Medulla oblongata (tissue), 1 donor: ENCODE measurements around the gene LYVE1.

Source experiments
- DNase-seq: peaks from one replicate; pipeline ENCODE4 v3.0.0-alpha.2; 2015; ENCODE audit errors: extremely low spot score

Gene LYVE1

DNA sequence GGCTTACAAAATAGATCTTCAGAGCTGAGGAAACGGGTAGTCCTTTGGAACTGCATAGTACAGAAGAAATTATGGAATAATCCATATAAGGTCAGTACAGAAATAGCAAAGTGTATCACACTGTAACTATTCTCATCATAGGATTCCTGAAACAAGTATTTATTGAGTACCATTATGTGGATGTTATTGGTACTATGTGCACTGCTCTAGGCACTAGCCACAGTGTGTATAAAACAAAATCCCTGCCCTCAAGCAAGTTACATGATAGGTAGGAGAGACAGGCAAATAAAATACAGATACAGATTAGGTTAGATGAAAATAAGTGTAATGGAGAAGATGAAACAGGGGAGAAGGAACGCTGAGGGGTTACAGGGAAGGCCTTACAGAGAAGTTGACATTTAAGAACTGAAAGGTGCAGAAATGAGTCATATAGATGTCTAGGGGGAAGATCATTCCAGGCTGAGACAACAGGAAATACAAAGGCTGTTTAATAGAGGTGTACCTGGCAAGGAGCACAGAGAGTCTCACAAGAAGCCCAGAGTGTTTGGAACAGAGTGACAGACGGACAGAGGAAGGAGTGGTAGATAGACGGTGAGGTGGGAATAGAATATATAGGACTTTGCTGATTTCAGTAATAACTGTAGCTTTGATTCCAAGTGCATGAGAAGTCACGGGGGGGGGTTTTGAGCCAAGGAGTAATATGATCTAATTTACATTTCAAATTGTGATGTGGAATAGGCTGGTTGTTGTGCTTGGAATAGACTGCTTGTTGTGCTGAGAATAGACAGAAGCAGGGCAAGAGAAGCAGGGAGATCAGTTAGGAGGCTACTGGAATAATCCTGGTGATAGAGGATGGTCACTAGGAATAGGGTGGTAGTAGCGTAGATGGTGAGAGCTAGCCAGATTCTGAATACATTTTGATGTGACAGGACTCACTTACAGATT lies 41.2 kb downstream of the LYVE1 start:
- peak; percentile 86 for DNase-seq

DNA sequence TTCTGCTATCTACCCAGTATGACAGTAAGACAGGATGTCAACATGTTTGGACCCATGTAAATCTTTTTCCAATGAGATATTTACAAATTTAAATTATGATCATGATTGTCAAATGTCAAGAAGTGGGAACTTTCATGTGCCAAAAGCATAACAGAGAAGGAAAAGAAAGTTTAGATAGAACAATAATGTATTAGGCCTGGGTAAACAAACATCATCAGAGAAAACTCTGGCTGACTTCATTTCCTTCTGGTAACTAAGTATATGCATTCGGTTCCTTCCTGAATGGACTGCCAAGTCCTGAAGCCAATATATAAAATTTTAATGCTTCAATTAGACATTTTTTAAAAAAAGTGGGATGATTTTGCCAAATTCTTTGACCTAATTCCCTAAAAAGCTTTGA lies 44.0 kb downstream of the LYVE1 start:
- DNase-seq, result no peak

DNA sequence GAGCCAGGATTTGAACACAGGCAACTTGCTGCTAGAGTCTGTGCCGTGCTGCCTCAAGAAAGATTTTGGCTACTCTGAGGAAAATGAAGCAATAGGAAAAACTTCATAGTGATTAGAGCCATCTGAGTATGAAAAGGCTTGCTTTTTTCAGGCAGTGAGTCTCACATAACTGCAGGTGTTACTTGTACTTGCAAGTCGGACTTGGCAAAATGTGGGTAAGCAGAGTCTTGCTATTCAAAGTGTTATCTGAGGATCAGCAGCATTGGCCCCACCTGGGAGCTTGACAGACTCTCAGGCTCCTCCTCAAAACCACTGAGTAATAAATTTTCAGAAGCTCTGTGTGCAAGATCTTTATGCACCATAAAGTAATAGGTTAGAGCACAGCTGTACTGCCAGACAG lies 45.5 kb downstream of the LYVE1 start:
- no peak for DNase-seq

- DNase-seq, result peak; percentile 61
Measured at GRCh38 chr11:10522276-10522675, 46.2 kb downstream of the LYVE1 start.

DNA sequence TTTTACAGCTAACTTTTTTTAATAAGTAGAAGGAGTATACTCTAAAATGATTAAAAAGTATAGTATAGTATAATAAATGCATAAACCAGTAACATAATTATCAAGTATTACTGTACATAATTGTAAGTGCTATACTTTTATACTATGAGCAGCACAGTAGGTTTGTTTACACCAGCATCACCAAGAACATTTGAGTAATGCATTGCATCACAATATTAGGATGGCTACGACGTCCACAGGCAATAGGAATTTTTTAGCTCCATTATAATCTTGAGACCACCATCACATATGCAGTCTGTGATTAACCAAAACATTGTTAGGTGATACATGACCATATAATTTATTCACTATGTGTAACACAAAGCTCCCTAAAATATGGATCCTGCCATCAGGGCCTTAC lies 47.9 kb downstream of the LYVE1 start:
- DNase-seq, result no peak

DNA sequence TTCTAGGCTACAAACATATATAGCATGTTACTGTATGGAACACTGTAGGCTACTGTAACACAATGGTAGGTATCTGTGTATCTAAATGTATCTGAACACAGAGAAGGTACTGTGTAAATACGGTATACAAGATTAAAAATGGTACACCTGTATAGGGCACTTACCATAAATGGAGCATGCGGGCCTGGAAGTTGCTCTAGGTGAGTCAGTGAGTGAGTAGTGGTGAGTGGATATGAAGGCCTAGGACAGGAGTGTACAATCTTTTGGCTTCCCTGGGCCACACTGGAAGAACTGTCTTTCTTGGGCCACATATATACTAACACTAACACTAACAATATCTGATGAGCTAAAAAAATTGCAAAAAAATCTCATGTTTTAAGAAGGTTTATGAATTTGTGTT lies 48.8 kb downstream of the LYVE1 start:
- no peak for DNase-seq

- DNase-seq, result no peak
Measured at GRCh38 chr11:10518891-10519290, 49.6 kb downstream of the LYVE1 start.

GRCh38 chr11:10518123-10518522 lies 50.3 kb downstream of the LYVE1 start:
- DNase-seq, result no peak

- DNase-seq, result no peak
Measured at GRCh38 chr11:10515418-10515817, 53.0 kb downstream of the LYVE1 start.

GRCh38 chr11:10514709-10515108 lies 53.8 kb downstream of the LYVE1 start:
- no peak for DNase-seq

- DNase-seq, result no peak
Measured at GRCh38 chr11:10514202-10514601, 54.3 kb downstream of the LYVE1 start.

DNA sequence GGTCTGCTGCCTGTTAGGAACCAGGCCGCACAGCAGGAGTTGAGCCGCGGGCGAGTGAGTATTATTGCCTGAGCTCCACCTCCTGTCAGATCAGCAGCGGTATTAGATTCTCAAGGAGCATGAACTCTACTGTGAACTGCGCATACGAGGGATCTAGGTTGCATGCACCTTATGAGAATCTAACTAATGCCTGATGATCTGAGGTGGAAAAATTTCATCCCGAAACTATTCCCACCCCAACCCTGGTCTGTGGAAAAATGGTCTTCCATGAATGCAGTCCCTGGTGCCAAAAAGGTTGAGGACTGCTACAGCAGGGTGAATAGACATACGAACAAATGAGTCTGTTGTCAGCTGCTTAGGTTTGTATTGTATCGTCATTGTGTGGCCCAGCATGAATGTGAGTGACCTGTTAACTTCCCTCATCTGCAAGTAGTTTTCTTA lies 57.3 kb downstream of the LYVE1 start:
- peak; percentile 47 for DNase-seq
